ENCODE data around the gene PSMB2.

DNA sequence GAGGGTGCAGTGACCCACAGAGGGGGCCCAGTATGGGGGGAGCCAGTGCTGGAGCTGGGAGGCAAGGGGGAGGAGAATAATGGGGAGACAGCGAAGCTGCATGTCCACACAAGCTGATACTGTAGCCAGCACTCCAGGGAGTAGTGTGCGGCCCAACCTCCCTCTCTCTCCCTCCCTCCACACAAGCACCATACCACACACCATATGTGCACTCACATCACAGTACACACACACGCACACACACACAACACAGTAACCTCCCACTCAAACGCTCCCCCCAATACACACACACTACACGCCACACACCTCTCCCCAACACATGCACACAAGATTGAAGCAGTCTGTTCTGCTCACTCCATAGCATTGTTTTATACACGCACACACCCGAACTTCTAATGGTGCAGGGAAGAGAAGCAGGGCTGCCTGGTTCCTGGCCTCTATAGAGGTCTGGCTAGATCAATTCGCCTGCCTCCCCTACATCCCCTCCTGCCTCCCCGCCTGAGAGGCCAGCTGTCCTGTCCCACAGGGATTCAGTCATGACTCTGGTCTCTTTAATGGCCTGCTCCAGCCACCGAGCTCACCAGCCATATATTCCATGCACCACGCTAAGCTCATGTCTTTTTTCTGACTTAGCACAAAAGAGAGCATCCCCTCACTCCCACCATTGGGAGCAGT is 79.9 kb downstream of the PSMB2 start:
- TF ChIP-seq POLR2AphosphoS5 (IDR thresholded peaks at IDR 0.05; ENCODE audit: insufficient read depth in 1 of 2, low read depth in 1 of 2), result no peak
- TF ChIP-seq, protein P1, sequence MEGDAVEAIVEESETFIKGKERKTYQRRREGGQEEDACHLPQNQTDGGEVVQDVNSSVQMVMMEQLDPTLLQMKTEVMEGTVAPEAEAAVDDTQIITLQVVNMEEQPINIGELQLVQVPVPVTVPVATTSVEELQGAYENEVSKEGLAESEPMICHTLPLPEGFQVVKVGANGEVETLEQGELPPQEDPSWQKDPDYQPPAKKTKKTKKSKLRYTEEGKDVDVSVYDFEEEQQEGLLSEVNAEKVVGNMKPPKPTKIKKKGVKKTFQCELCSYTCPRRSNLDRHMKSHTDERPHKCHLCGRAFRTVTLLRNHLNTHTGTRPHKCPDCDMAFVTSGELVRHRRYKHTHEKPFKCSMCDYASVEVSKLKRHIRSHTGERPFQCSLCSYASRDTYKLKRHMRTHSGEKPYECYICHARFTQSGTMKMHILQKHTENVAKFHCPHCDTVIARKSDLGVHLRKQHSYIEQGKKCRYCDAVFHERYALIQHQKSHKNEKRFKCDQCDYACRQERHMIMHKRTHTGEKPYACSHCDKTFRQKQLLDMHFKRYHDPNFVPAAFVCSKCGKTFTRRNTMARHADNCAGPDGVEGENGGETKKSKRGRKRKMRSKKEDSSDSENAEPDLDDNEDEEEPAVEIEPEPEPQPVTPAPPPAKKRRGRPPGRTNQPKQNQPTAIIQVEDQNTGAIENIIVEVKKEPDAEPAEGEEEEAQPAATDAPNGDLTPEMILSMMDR (IDR thresholded peaks at IDR 0.05), result no peak
- no peak for TF ChIP-seq POLR2A (IDR thresholded peaks at IDR 0.05)
